Vagina (tissue), 2 donors: Measurements from ENCODE around the gene MPRIP.
A peak's percentile ranks its signal among the peaks of the same experiment; 100 is the strongest.

Source experiments
- CTCF ChIP-seq, 3 experiments: fragments of 450-650 bp in 2 of 3; fragments of 200-600 bp in 1 of 3; sonication (generic) in 1 of 3; IDR thresholded peaks; one replicate each; pipeline ENCODE4 v1.5.1; 2017 to 2019; ENCODE audit warnings: antibody characterized with exemption in 3 of 3, mild to moderate bottlenecking in 2 of 3, moderate library complexity in 2 of 3
- POLR2A ChIP-seq, 2 donors: fragments of 450-650 bp; IDR thresholded peaks; one replicate each; pipeline ENCODE4 v1.6.1; 2017; ENCODE audit warnings: antibody characterized with exemption in 2 of 2, mild to moderate bottlenecking in 2 of 2, moderate library complexity in 2 of 2

GRCh38 chr17:17237026-17237799 is 195.0 kb downstream of the MPRIP start, which contains the start of gene FLCN:
- peak in 1 of 3 experiments; percentile 28 for TF ChIP-seq CTCF (IDR thresholded peaks at IDR 0.05)
- peak in 1 of 2 donors; percentile 83 for TF ChIP-seq POLR2A (IDR thresholded peaks at IDR 0.05)
